Fibroblast of peridontal ligament (primary cell): ENCODE measurements around the gene MRPL24.
"Not testable (repeated sequence)": the region's sequence is repeated elsewhere in the genome, so short reads cannot be mapped to it uniquely, and the experiment has no call there.

Experiments used
- DNase-seq: peaks from one replicate; pipeline ENCODE4 v3.0.0-alpha.2; 2010; ENCODE audit errors: extremely low read depth

The MRPL24 gene

GRCh38 chr1:156740741-156741480 lies at the start of gene MRPL24:
Gene MRPL24, minus strand, starts transcription at chr1:156741088. Its CDS starts 2,384 bp downstream, at chr1:156738704.
- DNase-seq, result peak; percentile 99

GRCh38 chr1:156789621-156790318 lies 48.9 kb upstream of the MRPL24 start:
- DNase-seq, result no peak

- DNase-seq, result no peak
These were observed 47.2 kb upstream of the MRPL24 start for GRCh38 chr1:156788136-156788535.

- DNase-seq, result no peak
These were observed 45.8 kb upstream of the MRPL24 start for GRCh38 chr1:156786640-156787039.

- no peak for DNase-seq
These were observed 44.6 kb upstream of the MRPL24 start for GRCh38 chr1:156785458-156785857.

- peak; percentile 77 for DNase-seq
These were observed 40.8 kb upstream of the MRPL24 start for GRCh38 chr1:156781585-156782186.

GRCh38 chr1:156777573-156777972 lies 36.7 kb upstream of the MRPL24 start:
- no peak for DNase-seq

GRCh38 chr1:156776942-156777341 lies 36.1 kb upstream of the MRPL24 start:
- no peak for DNase-seq

GRCh38 chr1:156775799-156776198 lies 34.9 kb upstream of the MRPL24 start:
- no peak for DNase-seq

- no peak for DNase-seq
These were observed 32.7 kb upstream of the MRPL24 start for GRCh38 chr1:156773607-156774006.

- no peak for DNase-seq
These were observed 32.0 kb upstream of the MRPL24 start for GRCh38 chr1:156772728-156773497.

GRCh38 chr1:156772222-156772621 lies 31.3 kb upstream of the MRPL24 start:
- DNase-seq, result no peak

- DNase-seq, result no peak
These were observed 27.9 kb upstream of the MRPL24 start for GRCh38 chr1:156768610-156769295.

GRCh38 chr1:156767879-156768604 lies 27.2 kb upstream of the MRPL24 start:
- no peak for DNase-seq

- DNase-seq, result peak; percentile 100
These were observed 26.4 kb upstream of the MRPL24 start, which contains the start of gene PRCC for GRCh38 chr1:156767101-156767878. Gene PRCC, plus strand, starts transcription at chr1:156767535. Its CDS starts 237 bp downstream, at chr1:156767772.

GRCh38 chr1:156766298-156767100 lies 25.6 kb upstream of the MRPL24 start:
- no peak for DNase-seq

- no peak for DNase-seq
These were observed 24.8 kb upstream of the MRPL24 start for GRCh38 chr1:156765666-156766065.

GRCh38 chr1:156765136-156765535 lies 24.2 kb upstream of the MRPL24 start:
- not testable (repeated sequence) for DNase-seq

- DNase-seq, result no peak
These were observed 19.9 kb upstream of the MRPL24 start for GRCh38 chr1:156760796-156761104.
